ENCODE data around the gene DNAJB14. TPM values are rescaled to one million over a fixed set of nuclear protein-coding genes. Genes with fewer than 3 reads are reported as not detected.

Gene DNAJB14
- total RNA-seq, 6 experiments from 2014 or later, result 54.1 to 72.8 (median 57.8) TPM

GRCh38 chr4:99885063-99885664 lies 61.3 kb downstream of the DNAJB14 start:
- peak; percentile 41 for DNase-seq
- Mint-ChIP-seq H3K36me3 (ENCODE audit: low read depth) (peaks cover 4% of the 10 kb centered on the region; the same call in 1 of the 2 replicates), H3K27ac (no peak overlapping the region), H3K4me1 (ENCODE audit: low read depth) (peaks cover 20% of the 10 kb centered on the region), H3K27me3 (ENCODE audit: insufficient read depth) (no peaks in the 10 kb centered on the region; the same call in 1 of the 2 replicates), H3K9me3 (no peaks in the 10 kb centered on the region), H3K4me3 (no peak overlapping the region)
- TF ChIP-seq CTCF (IDR thresholded peaks at IDR 0.05), result peak; percentile 80

DNA sequence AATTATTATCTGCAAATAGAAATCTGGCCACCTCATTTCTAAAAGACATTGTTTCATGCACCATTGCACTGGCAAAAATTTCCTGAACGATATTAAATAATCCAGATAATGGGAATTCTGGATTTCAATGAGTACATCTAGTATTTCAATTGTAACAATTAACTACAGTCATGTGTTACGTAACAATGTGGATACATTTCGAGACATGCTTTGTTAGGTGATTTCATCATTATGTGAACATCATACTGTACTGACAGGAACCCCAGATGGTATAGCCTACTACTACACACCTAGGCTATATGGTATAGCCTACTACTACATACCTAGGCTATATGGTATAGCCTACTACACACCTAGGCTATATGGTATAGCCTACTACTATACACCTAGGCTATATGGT lies 67.0 kb downstream of the DNAJB14 start:
- H3K9me3 Mint-ChIP-seq, result no peaks in the 10 kb centered on the region
- H3K27me3 Mint-ChIP-seq (ENCODE audit: insufficient read depth), result no peaks in the 10 kb centered on the region
- no peak overlapping the region for H3K27ac Mint-ChIP-seq
- H3K4me3 Mint-ChIP-seq, result no peak overlapping the region
- no peaks in the 10 kb centered on the region for H3K36me3 Mint-ChIP-seq (ENCODE audit: low read depth)
- no peak for DNase-seq
- H3K4me1 Mint-ChIP-seq (ENCODE audit: low read depth), result no peaks in the 10 kb centered on the region
- TF ChIP-seq CTCF (IDR thresholded peaks at IDR 0.05), result no peak

- Mint-ChIP-seq H3K36me3 (ENCODE audit: low read depth) (no peaks in the 10 kb centered on the region), H3K27me3 (ENCODE audit: insufficient read depth) (no peaks in the 10 kb centered on the region), H3K27ac (no peak overlapping the region), H3K4me3 (no peak overlapping the region), H3K9me3 (no peaks in the 10 kb centered on the region), H3K4me1 (ENCODE audit: low read depth) (no peaks in the 10 kb centered on the region)
- no peak for DNase-seq
- TF ChIP-seq CTCF (IDR thresholded peaks at IDR 0.05), result no peak
Measured at GRCh38 chr4:99878604-99879003, 67.8 kb downstream of the DNAJB14 start.

- peaks cover 1% of the 10 kb centered on the region; the same call in 1 of the 2 replicates for H3K27me3 Mint-ChIP-seq (ENCODE audit: insufficient read depth)
- no peak overlapping the region for H3K4me3 Mint-ChIP-seq
- H3K4me1 Mint-ChIP-seq (ENCODE audit: low read depth), result no peaks in the 10 kb centered on the region
- no peaks in the 10 kb centered on the region for H3K9me3 Mint-ChIP-seq
- DNase-seq, result no peak
- no peak overlapping the region for H3K27ac Mint-ChIP-seq
- no peaks in the 10 kb centered on the region for H3K36me3 Mint-ChIP-seq (ENCODE audit: low read depth)
- TF ChIP-seq CTCF (IDR thresholded peaks at IDR 0.05), result no peak
Measured at GRCh38 chr4:99876946-99877345, 69.5 kb downstream of the DNAJB14 start.

- no peak for DNase-seq
- no peak overlapping the region for H3K27ac Mint-ChIP-seq
- peaks cover 7% of the 10 kb centered on the region; the same call in 1 of the 2 replicates for H3K27me3 Mint-ChIP-seq (ENCODE audit: insufficient read depth)
- no peak for TF ChIP-seq CTCF (IDR thresholded peaks at IDR 0.05)
- no peaks in the 10 kb centered on the region for H3K9me3 Mint-ChIP-seq
- no peak overlapping the region for H3K4me3 Mint-ChIP-seq
- H3K36me3 Mint-ChIP-seq (ENCODE audit: low read depth), result no peaks in the 10 kb centered on the region
- H3K4me1 Mint-ChIP-seq (ENCODE audit: low read depth), result no peaks in the 10 kb centered on the region
Measured at GRCh38 chr4:99875071-99875470, 71.3 kb downstream of the DNAJB14 start.

Measured in HFFc6 (cell line).